ENCODE data around the gene B4GALT3.

B4GALT3 gene

DNA sequence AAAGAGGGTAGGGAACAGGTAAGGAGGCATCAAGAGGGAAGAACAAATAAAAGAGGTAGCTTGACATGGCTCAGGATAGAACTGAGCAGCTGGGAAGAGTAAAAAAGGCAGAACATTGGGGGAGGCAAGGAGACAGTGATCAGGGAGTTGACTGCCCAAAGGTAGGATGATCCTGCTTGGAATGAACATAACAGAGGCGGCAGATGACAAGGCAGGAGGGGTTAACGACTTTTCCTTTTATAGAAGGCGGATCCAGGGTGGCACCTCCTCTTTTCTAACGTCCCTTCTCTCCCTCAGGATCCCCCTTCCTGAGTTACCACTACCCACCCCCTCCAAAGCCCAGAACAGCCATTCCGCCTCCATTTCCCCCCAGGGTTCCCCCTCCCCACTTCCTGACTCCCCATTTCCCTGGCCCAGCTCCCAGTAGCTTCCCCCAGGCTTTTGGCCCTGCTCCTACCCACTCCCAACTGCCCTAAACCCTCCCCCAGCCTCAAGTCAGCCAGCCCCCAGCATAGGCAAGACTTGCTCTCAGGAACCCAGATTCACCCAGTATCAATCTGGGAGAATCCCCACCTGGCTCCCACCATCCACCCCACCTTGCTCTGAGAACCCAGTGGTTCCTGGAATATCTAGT lies 22.3 kb upstream of the B4GALT3 start:
- H3K9ac ChIP-seq (ENCODE audit: insufficient read length) = peak overlapping the region; percentile 79

GRCh38 chr1:161198897-161199431 lies 21.7 kb upstream of the B4GALT3 start, which contains the start of gene ADAMTS4:
TSS of gene ADAMTS4 (minus strand) at chr1:161199054. CDS start at chr1:161198627, 427 bp downstream.
- Histone ChIP-seq H3K27ac (peak within 1 kb of the TSS; percentile 99), H3K9me3 (ENCODE audit: low read depth, low read length) (no peaks in the 10 kb centered on the region), H3K9ac (ENCODE audit: insufficient read length) (peak within 1 kb of the TSS; percentile 79), H3K4me3 (peak within 1 kb of the TSS; percentile 83), H3K36me3 (ENCODE audit: insufficient read depth, low read length) (peaks cover 34% of the 10 kb centered on the region)
- no peak for TF ChIP-seq FOXP2 (optimal IDR thresholded peaks at IDR 0.05; ENCODE audit: control extremely low read depth, extremely low read length, insufficient read depth)
- peak; percentile 100 for TF ChIP-seq POLR2AphosphoS5 (IDR thresholded peaks at IDR 0.05; ENCODE audit: borderline replicate concordance, low read depth, low read length)
- no peak for TF ChIP-seq EZH2 (IDR thresholded peaks at IDR 0.05)
- DNase-seq (ENCODE audit: low read depth, low spot score) = peak; percentile 96

More for the DNA sequence above, 22.3 kb upstream of the B4GALT3 start:
- peaks cover 34% of the 10 kb centered on the region for H3K36me3 ChIP-seq (ENCODE audit: insufficient read depth, low read length)
- DNase-seq (ENCODE audit: low read depth, low spot score) = no peak
- H3K27ac ChIP-seq = peak overlapping the region; percentile 99
- no peaks in the 10 kb centered on the region for H3K9me3 ChIP-seq (ENCODE audit: low read depth, low read length)
- H3K4me3 ChIP-seq = peak overlapping the region; percentile 83
- TF ChIP-seq POLR2AphosphoS5 (IDR thresholded peaks at IDR 0.05; ENCODE audit: borderline replicate concordance, low read depth, low read length) = peak; percentile 79
- no peak for TF ChIP-seq EZH2 (IDR thresholded peaks at IDR 0.05)
- TF ChIP-seq FOXP2 (optimal IDR thresholded peaks at IDR 0.05; ENCODE audit: control extremely low read depth, extremely low read length, insufficient read depth) = no peak

- TF ChIP-seq FOXP2 (optimal IDR thresholded peaks at IDR 0.05; ENCODE audit: control extremely low read depth, extremely low read length, insufficient read depth) = no peak
- no peak for TF ChIP-seq EZH2 (IDR thresholded peaks at IDR 0.05)
- no peak for TF ChIP-seq POLR2AphosphoS5 (IDR thresholded peaks at IDR 0.05; ENCODE audit: borderline replicate concordance, low read depth, low read length)
- H3K9ac ChIP-seq (ENCODE audit: insufficient read length) = peak overlapping the region; percentile 75
- DNase-seq (ENCODE audit: low read depth, low spot score) = no peak
- no peaks in the 10 kb centered on the region for H3K9me3 ChIP-seq (ENCODE audit: low read depth, low read length)
- H3K27ac ChIP-seq = peak overlapping the region; percentile 63; the same call in 1 of the 2 replicates
- peak overlapping the region; percentile 83 for H3K4me3 ChIP-seq
- peaks cover 34% of the 10 kb centered on the region for H3K36me3 ChIP-seq (ENCODE audit: insufficient read depth, low read length)
Measured at GRCh38 chr1:161198194-161198896, 21.0 kb upstream of the B4GALT3 start.

DNA sequence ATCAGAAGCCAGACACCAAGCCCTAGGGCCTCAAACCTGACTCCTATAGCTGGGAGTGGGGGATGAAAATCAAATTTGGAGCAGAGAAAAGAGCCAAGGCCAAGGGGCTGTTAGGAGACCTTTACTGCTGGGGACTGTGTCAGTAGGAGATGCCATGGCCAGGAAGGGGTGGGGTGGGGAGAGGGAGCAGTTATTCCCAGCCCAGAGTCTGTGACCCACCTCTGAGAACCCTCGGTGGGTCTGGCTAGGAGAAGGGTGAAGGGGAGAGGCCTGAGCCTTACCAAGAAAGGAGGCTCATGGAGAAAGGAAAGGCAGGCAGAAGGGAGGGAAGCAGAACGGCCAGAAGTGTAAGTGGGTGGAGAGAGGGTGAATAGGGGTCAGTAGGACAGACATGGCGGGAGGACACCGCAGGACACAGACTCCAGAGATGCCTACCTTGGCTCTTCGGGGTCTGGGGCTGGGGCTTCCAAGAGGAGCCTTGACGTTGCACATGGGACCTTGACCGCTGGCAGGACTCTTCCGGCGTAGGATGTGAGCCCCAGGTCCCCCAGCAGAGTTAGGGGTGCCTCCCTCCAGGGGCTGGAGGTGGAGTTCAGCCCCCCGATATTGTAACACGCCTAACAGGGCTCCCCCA lies 20.4 kb upstream of the B4GALT3 start:
- H3K9ac ChIP-seq (ENCODE audit: insufficient read length) = peak overlapping the region; percentile 75
- H3K9me3 ChIP-seq (ENCODE audit: low read depth, low read length) = no peaks in the 10 kb centered on the region
- no peak for TF ChIP-seq EZH2 (IDR thresholded peaks at IDR 0.05)
- no peak for TF ChIP-seq POLR2AphosphoS5 (IDR thresholded peaks at IDR 0.05; ENCODE audit: borderline replicate concordance, low read depth, low read length)
- no peak for TF ChIP-seq FOXP2 (optimal IDR thresholded peaks at IDR 0.05; ENCODE audit: control extremely low read depth, extremely low read length, insufficient read depth)
- DNase-seq (ENCODE audit: low read depth, low spot score) = no peak
- no peak overlapping the region; the same call in 1 of the 2 replicates for H3K27ac ChIP-seq
- H3K4me3 ChIP-seq = peak overlapping the region; percentile 83
- peaks cover 38% of the 10 kb centered on the region for H3K36me3 ChIP-seq (ENCODE audit: insufficient read depth, low read length)

- Histone ChIP-seq H3K4me3 (peak overlapping the region; percentile 83), H3K27ac (peak overlapping the region; percentile 34)
Measured at GRCh38 chr1:161196521-161197451, 19.5 kb upstream of the B4GALT3 start.

GRCh38 chr1:161196111-161196510 lies 18.8 kb upstream of the B4GALT3 start:
- Histone ChIP-seq H3K9ac (ENCODE audit: insufficient read length) (peak overlapping the region; percentile 5), H3K9me3 (ENCODE audit: low read depth, low read length) (no peaks in the 10 kb centered on the region), H3K27ac (no peak overlapping the region), H3K4me3 (peak overlapping the region; percentile 83), H3K36me3 (ENCODE audit: insufficient read depth, low read length) (peaks cover 54% of the 10 kb centered on the region)
- no peak for DNase-seq (ENCODE audit: low read depth, low spot score)
- TF ChIP-seq FOXP2 (optimal IDR thresholded peaks at IDR 0.05; ENCODE audit: control extremely low read depth, extremely low read length, insufficient read depth) (no peak), EZH2 (IDR thresholded peaks at IDR 0.05) (no peak), POLR2AphosphoS5 (IDR thresholded peaks at IDR 0.05; ENCODE audit: borderline replicate concordance, low read depth, low read length) (no peak)

More at GRCh38 chr1:161196521-161197451, 19.5 kb upstream of the B4GALT3 start:
- Histone ChIP-seq H3K9me3 (ENCODE audit: low read depth, low read length) (no peaks in the 10 kb centered on the region), H3K9ac (ENCODE audit: insufficient read length) (peak overlapping the region; percentile 75), H3K36me3 (ENCODE audit: insufficient read depth, low read length) (peaks cover 47% of the 10 kb centered on the region)
- no peak for DNase-seq (ENCODE audit: low read depth, low spot score)
- TF ChIP-seq FOXP2 (optimal IDR thresholded peaks at IDR 0.05; ENCODE audit: control extremely low read depth, extremely low read length, insufficient read depth) (no peak), EZH2 (IDR thresholded peaks at IDR 0.05) (no peak), POLR2AphosphoS5 (IDR thresholded peaks at IDR 0.05; ENCODE audit: borderline replicate concordance, low read depth, low read length) (peak; percentile 18; the same call in 1 of the 2 replicates)

GRCh38 chr1:161195171-161195570 lies 17.9 kb upstream of the B4GALT3 start:
- peaks cover 60% of the 10 kb centered on the region for H3K36me3 ChIP-seq (ENCODE audit: insufficient read depth, low read length)
- no peak overlapping the region for H3K4me3 ChIP-seq
- DNase-seq (ENCODE audit: low read depth, low spot score) = no peak
- H3K27ac ChIP-seq = no peak overlapping the region
- no peaks in the 10 kb centered on the region for H3K9me3 ChIP-seq (ENCODE audit: low read depth, low read length)
- TF ChIP-seq EZH2 (IDR thresholded peaks at IDR 0.05) = no peak
- no peak for TF ChIP-seq POLR2AphosphoS5 (IDR thresholded peaks at IDR 0.05; ENCODE audit: borderline replicate concordance, low read depth, low read length)
- no peak for TF ChIP-seq FOXP2 (optimal IDR thresholded peaks at IDR 0.05; ENCODE audit: control extremely low read depth, extremely low read length, insufficient read depth)
- H3K9ac ChIP-seq (ENCODE audit: insufficient read length) = no peak overlapping the region
